Kidney (tissue), 14 donors: ENCODE measurements around the gene NMT2. TPM values are rescaled to one million over a fixed set of nuclear protein-coding genes. Genes with fewer than 3 reads are reported as not detected.

Experiments used
- DNase-seq, 5 donors: peaks; one replicate each; pipeline ENCODE4 v3.0.0-alpha.2; 2013 to 2020
- FAIRE-seq: peaks from 2 replicates; lab custom pipeline; 2012; peaks lifted over from hg19 to GRCh38; lab: Jason Lieb, UNC
- H3K27ac ChIP-seq, 2 donors: one replicate each; pipeline ENCODE4 v1.7.0; 2013; ENCODE audit warnings: low read depth in 2 of 2, low read length in 2 of 2, inconsistent platforms in 1 of 2
- H3K27me3 ChIP-seq: one replicate; pipeline ENCODE4 v1.7.1; 2013; ENCODE audit warnings: low read length, inconsistent platforms; ENCODE audit not compliant: control insufficient read depth, insufficient read depth
- H3K36me3 ChIP-seq, 3 donors: one replicate each; pipeline versions ENCODE4 v1.7.0 to v1.7.1; 2013; ENCODE audit warnings: low read length in 3 of 3, control low read depth in 1 of 3, inconsistent platforms in 1 of 3; ENCODE audit not compliant: insufficient read depth in 3 of 3, control insufficient read depth in 2 of 3
- H3K4me1 ChIP-seq, 3 donors: one replicate each; pipeline versions ENCODE4 v1.7.0 to v1.7.1; 2013; ENCODE audit warnings: low read length in 3 of 3, inconsistent platforms in 1 of 3, low read depth in 1 of 3; ENCODE audit not compliant: control insufficient read depth in 2 of 3, insufficient read depth in 2 of 3
- H3K4me3 ChIP-seq, 3 donors: one replicate each; pipeline versions ENCODE4 v1.7.0 to v1.8.1; 2013; ENCODE audit warnings: low read length in 3 of 3, control low read depth in 1 of 3, inconsistent platforms in 1 of 3
- H3K9ac ChIP-seq, 3 donors: one replicate each; pipeline versions ENCODE4 v1.7.0 to v1.7.1; 2013; ENCODE audit warnings: low read length in 3 of 3, control low read depth in 1 of 3, inconsistent platforms in 1 of 3
- H3K9me3 ChIP-seq, 3 donors: one replicate each; pipeline versions ENCODE4 v1.7.0 to v1.7.1; 2013; ENCODE audit warnings: low read length in 3 of 3, control low read depth in 1 of 3, inconsistent platforms in 1 of 3; ENCODE audit not compliant: control insufficient read depth in 2 of 3, insufficient read depth in 1 of 3
- intact Hi-C: fragments of 100-400 bp; cut with DNase I; formaldehyde crosslinking; loops from one replicate; pipeline ENCODE4 v1.11.1; 2022
- polyA plus RNA-seq: library from polyadenylated mRNA; stranded (reverse); fragments of 350-450 nt; fragmentation: Illumina TruSeq; extraction: RNeasy Lipid Tissue Mini Kit (QIAGEN cat#74804); gene quantifications from one replicate; pipeline ENCODE4 v1.2.3, GENCODE V29; 2014; ENCODE audit warnings: low read depth, low replicate concordance; ENCODE audit not compliant: insufficient read depth
- total RNA-seq: library from RNA; stranded (reverse); fragmentation: NEBNext Ultra II Directional; extraction: Animal tissue kit (Norgen Biotek cat#: 25700); gene quantifications from one replicate; pipeline ENCODE4 v1.2.1, GENCODE V29; 2021
- TF ChIP-seq, protein P1 (sequence below): IDR thresholded peaks from 3 replicates; pipeline ENCODE4 v1.5.1; 2012; ENCODE audit warnings: mild to moderate bottlenecking, moderate library complexity, borderline replicate concordance; ENCODE audit not compliant: insufficient read depth; ENCODE audit errors: extremely low read depth
- donor health status: control.
- donor health status: control.
- donor health status: control.
- donor health status: control.
- donor health status: control.
- donor health status: DM: yes; HTN: yes; CAD: no.
- donor health status: Normal renal cell carcinoma (clear cell type).

Gene NMT2
- total and polyA plus RNA-seq, 2 donors from 2014 or later: 11.7 to 19.8 TPM

- FAIRE-seq: no peak
- Histone ChIP-seq H3K27ac (peak overlapping the region in 1 of 2 donors; percentile 15), H3K36me3 (no peaks in the 10 kb centered on the region), H3K4me3 (peak overlapping the region in 1 of 3 donors; percentile 33), H3K9ac (peak overlapping the region in 1 of 3 donors; percentile 32), H3K9me3 (no peaks in the 10 kb centered on the region), H3K27me3 (no peaks in the 10 kb centered on the region), H3K4me1 (peaks cover 0 to 22% (median 11%) of the 10 kb centered on the region in 3 donors)
- peak; percentile 96 to 99 (median 99) for DNase-seq
- TF ChIP-seq, protein P1, sequence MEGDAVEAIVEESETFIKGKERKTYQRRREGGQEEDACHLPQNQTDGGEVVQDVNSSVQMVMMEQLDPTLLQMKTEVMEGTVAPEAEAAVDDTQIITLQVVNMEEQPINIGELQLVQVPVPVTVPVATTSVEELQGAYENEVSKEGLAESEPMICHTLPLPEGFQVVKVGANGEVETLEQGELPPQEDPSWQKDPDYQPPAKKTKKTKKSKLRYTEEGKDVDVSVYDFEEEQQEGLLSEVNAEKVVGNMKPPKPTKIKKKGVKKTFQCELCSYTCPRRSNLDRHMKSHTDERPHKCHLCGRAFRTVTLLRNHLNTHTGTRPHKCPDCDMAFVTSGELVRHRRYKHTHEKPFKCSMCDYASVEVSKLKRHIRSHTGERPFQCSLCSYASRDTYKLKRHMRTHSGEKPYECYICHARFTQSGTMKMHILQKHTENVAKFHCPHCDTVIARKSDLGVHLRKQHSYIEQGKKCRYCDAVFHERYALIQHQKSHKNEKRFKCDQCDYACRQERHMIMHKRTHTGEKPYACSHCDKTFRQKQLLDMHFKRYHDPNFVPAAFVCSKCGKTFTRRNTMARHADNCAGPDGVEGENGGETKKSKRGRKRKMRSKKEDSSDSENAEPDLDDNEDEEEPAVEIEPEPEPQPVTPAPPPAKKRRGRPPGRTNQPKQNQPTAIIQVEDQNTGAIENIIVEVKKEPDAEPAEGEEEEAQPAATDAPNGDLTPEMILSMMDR: no peak
- intact Hi-C loops: no loop called here
Observed at GRCh38 chr10:15168786-15169554, 477 bp upstream of the NMT2 start.

- no peak for FAIRE-seq
- Histone ChIP-seq H3K4me3 (peak overlapping the region; percentile 57 to 76 (median 73)), H3K27me3 (no peaks in the 10 kb centered on the region), H3K27ac (peak overlapping the region; percentile 28 to 73), H3K36me3 (no peaks in the 10 kb centered on the region), H3K9me3 (no peaks in the 10 kb centered on the region), H3K9ac (peak overlapping the region; percentile 7 to 69 (median 48)), H3K4me1 (peaks cover 0 to 22% (median 11%) of the 10 kb centered on the region in 3 donors)
- intact Hi-C loops: no loop called here
- TF ChIP-seq, protein P1: peak; percentile 19
- peak; percentile 82 to 90 (median 87) for DNase-seq
Observed at GRCh38 chr10:15167411-15168290, 842 bp downstream of the NMT2 start.

DNA sequence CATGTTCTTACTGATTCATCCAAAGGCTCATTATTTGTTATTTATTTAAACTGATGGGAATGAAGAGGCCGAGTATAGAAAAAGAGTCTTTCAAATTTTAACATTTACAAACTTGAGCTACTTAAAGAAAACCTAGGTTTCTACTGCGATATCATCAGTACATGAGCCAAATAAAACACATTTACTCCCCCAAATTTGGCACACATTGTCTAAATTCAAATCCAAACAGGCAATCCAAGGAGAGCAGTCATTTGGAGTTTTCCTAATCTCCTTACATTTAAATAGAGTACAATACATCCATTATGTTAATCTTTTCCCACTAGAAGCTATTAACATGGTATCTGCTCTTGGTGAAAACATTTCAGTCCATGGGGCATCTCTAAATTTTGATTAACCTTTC, 2.2 kb downstream of the NMT2 start:
- TF ChIP-seq, protein P1: no peak
- Histone ChIP-seq H3K9ac (peak overlapping the region in 1 of 3 donors; percentile 4), H3K36me3 (no peaks in the 10 kb centered on the region), H3K27ac (no peak overlapping the region), H3K27me3 (no peaks in the 10 kb centered on the region), H3K4me3 (peak overlapping the region in 1 of 3 donors; percentile 57), H3K4me1 (peaks cover 0 to 22% (median 11%) of the 10 kb centered on the region in 3 donors), H3K9me3 (no peaks in the 10 kb centered on the region)
- DNase-seq (peak in 1 of 5 donors; percentile 18), FAIRE-seq (no peak)
- intact Hi-C loops: no loop called here
